ENCODE results near the gene MEIOSIN. TPM values are rescaled to one million over a fixed set of nuclear protein-coding genes. Genes with fewer than 3 reads are reported as not detected.
A peak's percentile ranks its signal among the peaks of the same experiment; 100 is the strongest.

The MEIOSIN gene
- total and polyA plus RNA-seq, 2 of the 13 experiments (the other 11 are each of a cell fraction or from before 2014, with no cell fraction given): not detected

GRCh38 chr19:45767881-45768654 is 34.8 kb downstream of the MEIOSIN start (continued):
- TF ChIP-seq ZNF281 (CRISPR knock-in tag; IDR thresholded peaks at IDR 0.05; ENCODE audit: borderline replicate concordance) (no peak), PHF21A (CRISPR knock-in tag; IDR thresholded peaks at IDR 0.05) (no peak), SMAD3 (CRISPR knock-in tag; IDR thresholded peaks at IDR 0.05) (no peak), NFATC3 (CRISPR knock-in tag; IDR thresholded peaks at IDR 0.05) (no peak), SAFB2 (CRISPR knock-in tag; IDR thresholded peaks at IDR 0.05; ENCODE audit: borderline replicate concordance, low read depth) (no peak; the same call in 1 of the 2 replicates), ZNF12 (CRISPR knock-in tag; IDR thresholded peaks at IDR 0.05) (no peak), MEIS2 (CRISPR knock-in tag; IDR thresholded peaks at IDR 0.05) (no peak), NFE2L2 (IDR thresholded peaks at IDR 0.05; ENCODE audit: low read length) (no peak), AKAP8 (CRISPR knock-in tag; IDR thresholded peaks at IDR 0.05) (peak; percentile 85; the same call in 1 of the 2 replicates), ZNF441 (CRISPR knock-in tag; IDR thresholded peaks at IDR 0.05; ENCODE audit: borderline replicate concordance) (peak; percentile 35; the same call in 1 of the 2 replicates), YEATS2 (CRISPR knock-in tag; IDR thresholded peaks at IDR 0.05; ENCODE audit: borderline replicate concordance) (no peak), ZNF816 (CRISPR knock-in tag; IDR thresholded peaks at IDR 0.05; ENCODE audit: borderline replicate concordance) (0 out of 2 replicates have a peak, but pooled peaks have one; percentile 45), ZBTB38 (CRISPR knock-in tag; IDR thresholded peaks at IDR 0.05) (no peak; the same call in 1 of the 2 replicates), AGO2 (optimal IDR thresholded peaks at IDR 0.05; ENCODE audit: low read depth, low read length) (peak; percentile 76), ZFP37 (CRISPR knock-in tag; IDR thresholded peaks at IDR 0.05; ENCODE audit: borderline replicate concordance) (no peak), KLF6 (CRISPR knock-in tag; IDR thresholded peaks at IDR 0.05) (no peak), ZNF704 (CRISPR knock-in tag; IDR thresholded peaks at IDR 0.05; ENCODE audit: borderline replicate concordance) (no peak), ZNF629 (CRISPR knock-in tag; conservative IDR thresholded peaks at IDR 0.05) (no peak)
- TF ChIP-seq, protein P1, sequence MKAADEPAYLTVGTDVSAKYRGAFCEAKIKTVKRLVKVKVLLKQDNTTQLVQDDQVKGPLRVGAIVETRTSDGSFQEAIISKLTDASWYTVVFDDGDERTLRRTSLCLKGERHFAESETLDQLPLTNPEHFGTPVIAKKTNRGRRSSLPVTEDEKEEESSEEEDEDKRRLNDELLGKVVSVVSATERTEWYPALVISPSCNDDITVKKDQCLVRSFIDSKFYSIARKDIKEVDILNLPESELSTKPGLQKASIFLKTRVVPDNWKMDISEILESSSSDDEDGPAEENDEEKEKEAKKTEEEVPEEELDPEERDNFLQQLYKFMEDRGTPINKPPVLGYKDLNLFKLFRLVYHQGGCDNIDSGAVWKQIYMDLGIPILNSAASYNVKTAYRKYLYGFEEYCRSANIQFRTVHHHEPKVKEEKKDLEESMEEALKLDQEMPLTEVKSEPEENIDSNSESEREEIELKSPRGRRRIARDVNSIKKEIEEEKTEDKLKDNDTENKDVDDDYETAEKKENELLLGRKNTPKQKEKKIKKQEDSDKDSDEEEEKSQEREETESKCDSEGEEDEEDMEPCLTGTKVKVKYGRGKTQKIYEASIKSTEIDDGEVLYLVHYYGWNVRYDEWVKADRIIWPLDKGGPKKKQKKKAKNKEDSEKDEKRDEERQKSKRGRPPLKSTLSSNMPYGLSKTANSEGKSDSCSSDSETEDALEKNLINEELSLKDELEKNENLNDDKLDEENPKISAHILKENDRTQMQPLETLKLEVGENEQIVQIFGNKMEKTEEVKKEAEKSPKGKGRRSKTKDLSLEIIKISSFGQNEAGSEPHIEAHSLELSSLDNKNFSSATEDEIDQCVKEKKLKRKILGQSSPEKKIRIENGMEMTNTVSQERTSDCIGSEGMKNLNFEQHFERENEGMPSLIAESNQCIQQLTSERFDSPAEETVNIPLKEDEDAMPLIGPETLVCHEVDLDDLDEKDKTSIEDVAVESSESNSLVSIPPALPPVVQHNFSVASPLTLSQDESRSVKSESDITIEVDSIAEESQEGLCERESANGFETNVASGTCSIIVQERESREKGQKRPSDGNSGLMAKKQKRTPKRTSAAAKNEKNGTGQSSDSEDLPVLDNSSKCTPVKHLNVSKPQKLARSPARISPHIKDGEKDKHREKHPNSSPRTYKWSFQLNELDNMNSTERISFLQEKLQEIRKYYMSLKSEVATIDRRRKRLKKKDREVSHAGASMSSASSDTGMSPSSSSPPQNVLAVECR (CRISPR knock-in tag; IDR thresholded peaks at IDR 0.05; ENCODE audit: borderline replicate concordance): peak; percentile 63; the same call in 1 of the 2 replicates
- TF ChIP-seq, protein P2, sequence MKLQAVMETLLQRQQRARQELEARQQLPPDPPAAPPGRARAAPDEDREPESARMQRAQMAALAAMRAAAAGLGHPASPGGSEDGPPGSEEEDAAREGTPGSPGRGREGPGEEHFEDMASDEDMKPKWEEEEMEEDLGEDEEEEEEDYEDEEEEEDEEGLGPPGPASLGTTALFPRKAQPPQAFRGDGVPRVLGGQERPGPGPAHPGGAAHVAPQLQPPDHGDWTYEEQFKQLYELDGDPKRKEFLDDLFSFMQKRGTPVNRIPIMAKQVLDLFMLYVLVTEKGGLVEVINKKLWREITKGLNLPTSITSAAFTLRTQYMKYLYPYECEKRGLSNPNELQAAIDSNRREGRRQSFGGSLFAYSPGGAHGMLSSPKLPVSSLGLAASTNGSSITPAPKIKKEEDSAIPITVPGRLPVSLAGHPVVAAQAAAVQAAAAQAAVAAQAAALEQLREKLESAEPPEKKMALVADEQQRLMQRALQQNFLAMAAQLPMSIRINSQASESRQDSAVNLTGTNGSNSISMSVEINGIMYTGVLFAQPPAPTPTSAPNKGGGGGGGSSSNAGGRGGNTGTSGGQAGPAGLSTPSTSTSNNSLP (IDR thresholded peaks at IDR 0.05; ENCODE audit: low read depth, low read length): no peak

Data from HepG2 (cell line).